ENCODE data around the gene RSPH4A. TPM values are rescaled to one million over a fixed set of nuclear protein-coding genes. Genes with fewer than 3 reads are reported as not detected.
A peak's percentile ranks its signal among the peaks of the same experiment; 100 is the strongest.

Gene RSPH4A
- total RNA-seq, 1 donor from 2014 or later = 6.3 TPM

DNA sequence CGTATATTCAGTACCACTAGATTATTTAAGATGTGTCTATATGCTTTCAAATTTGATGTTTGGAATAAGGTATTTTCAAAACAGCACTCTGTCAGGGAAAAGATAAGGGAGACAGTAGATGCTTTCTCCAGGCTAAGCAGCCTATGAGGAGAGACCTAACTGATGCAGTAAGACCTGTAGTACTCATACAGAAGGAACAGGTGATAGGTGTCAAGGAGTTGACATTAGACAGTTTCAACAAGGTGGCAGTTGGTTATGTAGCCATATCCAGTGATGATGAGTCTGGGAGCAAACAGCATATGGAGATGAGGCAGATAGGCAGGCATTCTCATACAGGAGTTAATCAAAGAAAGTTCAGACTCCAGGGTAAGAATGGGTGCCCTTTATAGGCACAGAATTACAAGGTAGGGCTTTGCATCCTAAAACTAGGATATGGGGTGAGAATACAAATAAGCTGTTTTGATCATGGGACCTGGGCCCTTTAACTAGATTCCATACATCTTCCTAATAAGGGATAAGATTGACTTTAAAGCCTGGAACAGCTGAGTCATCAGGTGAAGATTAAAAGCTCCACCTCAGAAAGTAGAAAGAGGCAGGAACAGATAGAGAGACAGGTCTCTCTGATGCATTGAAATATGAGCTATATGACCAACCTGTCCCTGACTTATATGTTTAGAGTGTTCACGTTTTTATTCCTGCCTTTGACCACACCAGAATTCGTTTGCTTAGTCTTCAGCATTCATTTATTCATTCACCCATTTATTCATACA, 7.9 kb downstream of the RSPH4A start:
- H3K4me3 Mint-ChIP-seq (ENCODE audit: low read depth) = no peak overlapping the region
- no peaks in the 10 kb centered on the region for H3K27me3 Mint-ChIP-seq
- no peaks in the 10 kb centered on the region for H3K4me1 Mint-ChIP-seq (ENCODE audit: low read depth)

DNA sequence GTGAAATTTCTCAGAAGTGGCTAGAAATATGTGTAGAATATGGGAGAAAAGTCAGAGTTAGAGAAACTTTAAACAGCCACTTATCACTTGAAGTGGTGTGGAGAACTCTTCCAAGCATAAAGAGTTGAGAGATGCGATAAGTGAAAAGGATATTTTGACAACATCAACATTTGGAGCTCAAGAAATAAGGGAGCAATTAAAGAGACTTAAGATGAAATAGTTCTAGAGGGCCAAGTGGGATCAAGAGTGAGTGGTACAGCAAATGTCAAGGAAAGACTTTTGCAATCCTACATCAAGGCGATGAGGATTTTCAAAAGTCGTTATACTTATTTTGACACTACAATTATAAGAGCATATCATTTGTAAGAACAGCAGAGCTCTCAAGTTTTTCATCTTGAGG, 9.6 kb downstream of the RSPH4A start:
- H3K4me1 Mint-ChIP-seq (ENCODE audit: low read depth) = peaks cover under 1% of the 10 kb centered on the region
- no peak overlapping the region for H3K4me3 Mint-ChIP-seq (ENCODE audit: low read depth)
- no peaks in the 10 kb centered on the region for H3K9me3 Mint-ChIP-seq (ENCODE audit: low read depth)
- DNase-seq (ENCODE audit: low spot score, unreplicated experiment) = no peak
- no peaks in the 10 kb centered on the region for H3K27me3 Mint-ChIP-seq
- TF ChIP-seq, protein P1, sequence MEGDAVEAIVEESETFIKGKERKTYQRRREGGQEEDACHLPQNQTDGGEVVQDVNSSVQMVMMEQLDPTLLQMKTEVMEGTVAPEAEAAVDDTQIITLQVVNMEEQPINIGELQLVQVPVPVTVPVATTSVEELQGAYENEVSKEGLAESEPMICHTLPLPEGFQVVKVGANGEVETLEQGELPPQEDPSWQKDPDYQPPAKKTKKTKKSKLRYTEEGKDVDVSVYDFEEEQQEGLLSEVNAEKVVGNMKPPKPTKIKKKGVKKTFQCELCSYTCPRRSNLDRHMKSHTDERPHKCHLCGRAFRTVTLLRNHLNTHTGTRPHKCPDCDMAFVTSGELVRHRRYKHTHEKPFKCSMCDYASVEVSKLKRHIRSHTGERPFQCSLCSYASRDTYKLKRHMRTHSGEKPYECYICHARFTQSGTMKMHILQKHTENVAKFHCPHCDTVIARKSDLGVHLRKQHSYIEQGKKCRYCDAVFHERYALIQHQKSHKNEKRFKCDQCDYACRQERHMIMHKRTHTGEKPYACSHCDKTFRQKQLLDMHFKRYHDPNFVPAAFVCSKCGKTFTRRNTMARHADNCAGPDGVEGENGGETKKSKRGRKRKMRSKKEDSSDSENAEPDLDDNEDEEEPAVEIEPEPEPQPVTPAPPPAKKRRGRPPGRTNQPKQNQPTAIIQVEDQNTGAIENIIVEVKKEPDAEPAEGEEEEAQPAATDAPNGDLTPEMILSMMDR (IDR thresholded peaks at IDR 0.05; ENCODE audit: unreplicated experiment) = no peak
- H3K27ac Mint-ChIP-seq = no peak overlapping the region
- peaks cover 7% of the 10 kb centered on the region for H3K36me3 Mint-ChIP-seq (ENCODE audit: insufficient read depth)

More for the DNA sequence above, 7.9 kb downstream of the RSPH4A start:
- no peaks in the 10 kb centered on the region for H3K9me3 Mint-ChIP-seq (ENCODE audit: low read depth)
- H3K27ac Mint-ChIP-seq = no peak overlapping the region
- peaks cover 6% of the 10 kb centered on the region for H3K36me3 Mint-ChIP-seq (ENCODE audit: insufficient read depth)
- TF ChIP-seq, protein P1 (IDR thresholded peaks at IDR 0.05; ENCODE audit: unreplicated experiment) = no peak
- DNase-seq (ENCODE audit: low spot score, unreplicated experiment) = no peak

DNA sequence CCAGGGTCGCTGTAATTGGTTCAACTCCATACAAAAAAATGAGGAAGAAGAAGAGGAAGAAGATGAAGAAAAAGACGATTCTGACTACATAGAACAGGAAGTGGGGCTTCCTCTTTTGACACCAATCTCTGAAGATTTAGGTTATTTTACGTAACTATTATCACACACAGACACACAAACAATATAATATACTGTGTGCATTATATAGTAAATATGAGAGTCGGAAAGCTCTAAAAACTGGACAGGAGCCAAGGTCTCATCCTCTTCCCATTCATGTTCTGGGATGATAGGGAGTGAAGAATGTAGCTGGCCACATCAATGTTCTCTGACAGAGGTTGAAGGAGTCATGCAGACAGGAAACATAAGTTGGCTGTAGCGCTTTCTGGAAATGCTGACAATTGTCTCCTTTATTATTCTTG, 13.3 kb downstream of the RSPH4A start:
- TF ChIP-seq, protein P1 (IDR thresholded peaks at IDR 0.05; ENCODE audit: unreplicated experiment) = no peak
- Mint-ChIP-seq H3K27me3 (no peaks in the 10 kb centered on the region), H3K4me1 (ENCODE audit: low read depth) (peaks cover 30% of the 10 kb centered on the region), H3K27ac (no peak overlapping the region), H3K36me3 (ENCODE audit: insufficient read depth) (peaks cover 14% of the 10 kb centered on the region), H3K4me3 (ENCODE audit: low read depth) (no peak overlapping the region), H3K9me3 (ENCODE audit: low read depth) (no peaks in the 10 kb centered on the region)
- no peak for DNase-seq (ENCODE audit: low spot score, unreplicated experiment)

DNA sequence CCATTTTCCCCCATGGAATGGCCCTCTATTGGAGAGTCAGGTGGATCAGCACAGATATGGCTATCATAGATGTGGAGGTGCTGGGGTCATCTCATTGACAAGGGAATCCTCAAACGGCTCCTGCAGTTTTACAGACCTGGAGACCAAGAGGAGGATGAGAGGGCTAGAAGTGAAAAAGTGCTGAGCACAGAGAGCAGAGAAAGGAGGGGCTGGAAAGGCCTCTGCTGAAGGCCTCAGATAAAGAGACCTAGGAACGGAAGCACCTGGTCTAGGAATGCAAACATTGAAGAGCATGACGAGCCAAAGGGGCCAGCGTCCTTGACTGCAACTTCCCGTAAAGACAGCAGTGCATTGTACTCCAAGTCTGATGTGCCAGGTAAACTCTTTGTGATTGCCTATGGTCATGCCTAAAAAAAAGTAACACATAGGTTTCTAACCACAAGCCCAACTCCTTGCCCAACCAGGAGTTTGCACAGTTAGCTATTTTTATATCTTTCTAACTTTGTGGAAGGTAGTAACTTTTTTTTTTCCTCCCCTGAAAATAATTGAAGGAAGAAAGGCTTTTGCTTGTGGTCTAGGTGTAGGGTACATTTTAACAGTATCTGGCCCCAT, 15.2 kb downstream of the RSPH4A start:
- no peak for DNase-seq (ENCODE audit: low spot score, unreplicated experiment)
- no peaks in the 10 kb centered on the region for H3K27me3 Mint-ChIP-seq
- TF ChIP-seq, protein P1 (IDR thresholded peaks at IDR 0.05; ENCODE audit: unreplicated experiment) = no peak
- peaks cover 30% of the 10 kb centered on the region for H3K4me1 Mint-ChIP-seq (ENCODE audit: low read depth)
- H3K9me3 Mint-ChIP-seq (ENCODE audit: low read depth) = no peaks in the 10 kb centered on the region
- peak overlapping the region; percentile 94 for H3K27ac Mint-ChIP-seq
- peaks cover 13% of the 10 kb centered on the region for H3K36me3 Mint-ChIP-seq (ENCODE audit: insufficient read depth)
- no peak overlapping the region for H3K4me3 Mint-ChIP-seq (ENCODE audit: low read depth)

DNA sequence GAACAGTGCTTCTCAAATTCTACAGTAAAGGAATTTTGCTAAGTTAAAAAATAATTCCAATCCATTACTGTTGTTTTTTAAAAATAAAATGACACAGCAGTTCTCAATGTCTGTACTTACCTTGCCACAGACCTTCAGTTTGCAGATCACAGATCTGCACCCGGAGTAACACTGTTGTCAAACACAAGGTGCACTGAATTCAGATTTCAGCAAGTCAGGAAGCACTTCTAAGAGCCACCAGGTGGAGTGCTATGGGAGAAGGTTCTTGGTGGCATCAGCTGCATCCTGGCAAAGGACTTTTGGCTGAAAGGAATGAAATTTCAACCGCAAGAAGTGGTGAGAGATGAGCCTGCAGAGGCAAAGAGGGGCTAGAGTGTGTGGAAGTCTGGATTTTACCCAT, 17.4 kb downstream of the RSPH4A start:
- no peak overlapping the region for H3K4me3 Mint-ChIP-seq (ENCODE audit: low read depth)
- peaks cover 11% of the 10 kb centered on the region for H3K36me3 Mint-ChIP-seq (ENCODE audit: insufficient read depth)
- no peak for DNase-seq (ENCODE audit: low spot score, unreplicated experiment)
- peaks cover 30% of the 10 kb centered on the region for H3K4me1 Mint-ChIP-seq (ENCODE audit: low read depth)
- TF ChIP-seq, protein P1 (IDR thresholded peaks at IDR 0.05; ENCODE audit: unreplicated experiment) = peak; percentile 54
- H3K9me3 Mint-ChIP-seq (ENCODE audit: low read depth) = no peaks in the 10 kb centered on the region
- peak overlapping the region; percentile 65 for H3K27ac Mint-ChIP-seq
- H3K27me3 Mint-ChIP-seq = no peaks in the 10 kb centered on the region
